ENCODE data around the gene CHMP4B. TPM values are rescaled to one million over a fixed set of nuclear protein-coding genes. Genes with fewer than 3 reads are reported as not detected.
A peak's percentile ranks its signal among the peaks of the same experiment; 100 is the strongest.

The CHMP4B gene
- polyA plus RNA-seq, 2 of the 4 experiments (the other 2 are of a cell fraction), result 81.3 to 104 TPM

- H3K4me1 ChIP-seq, result peaks cover 6% of the 10 kb centered on the region; the same call in 1 of the 3 replicates
- H3K27ac ChIP-seq, result no peak overlapping the region
- 71% methylated on average over 11 of the region's 11 CpGs for WGBS (ENCODE audit: missing lambda C conversion rate)
- FAIRE-seq (no peak), ATAC-seq (no peak), DNase-seq (ENCODE audit: low read depth in 1 of 2, low spot score in 1 of 2) (no peak)
- ChIA-PET POLR2A (no interaction called here), CTCF (interaction anchor here (0.6 to 1.1 kb wide), 4 partner anchors 9 to 263 kb away, joined by 3 read pairs; no protein-coding TSS in a partner anchor)
- no peaks in the 10 kb centered on the region for H3K9me3 ChIP-seq
- TF ChIP-seq BCL3 (IDR thresholded peaks at IDR 0.05) (no peak), EHMT2 (IDR thresholded peaks at IDR 0.05; ENCODE audit: low read depth) (no peak), REST (IDR thresholded peaks at IDR 0.05) (peak; percentile 69)
- no peak overlapping the region for H3K4me3 ChIP-seq
- no peak overlapping the region for H3K4me2 ChIP-seq
Measured at GRCh38 chr20:33866398-33867100, 55.4 kb downstream of the CHMP4B start.

GRCh38 chr20:33868042-33868441 lies 56.9 kb downstream of the CHMP4B start:
- no peak overlapping the region for H3K4me3 ChIP-seq
- WGBS (ENCODE audit: missing lambda C conversion rate), result 60% methylated on average over 7 of the region's 7 CpGs
- FAIRE-seq, result no peak
- H3K9me3 ChIP-seq, result no peaks in the 10 kb centered on the region
- no peak for ATAC-seq
- ChIA-PET POLR2A (no interaction called here), CTCF (interaction anchor here (1.0 kb wide), 1 partner anchor 46 kb away, joined by 3 read pairs; no protein-coding TSS in a partner anchor)
- no peak overlapping the region for H3K27ac ChIP-seq
- H3K4me2 ChIP-seq, result no peak overlapping the region
- H3K4me1 ChIP-seq, result no peaks in the 10 kb centered on the region
- TF ChIP-seq NR3C1 (IDR thresholded peaks at IDR 0.05) (no peak), KDM5A (IDR thresholded peaks at IDR 0.05) (no peak), HDAC2 (IDR thresholded peaks at IDR 0.05) (no peak), KDM1A (IDR thresholded peaks at IDR 0.05; ENCODE audit: low read depth) (no peak), POLR2A (IDR thresholded peaks at IDR 0.05; ENCODE audit: low read length) (no peak), EP300 (IDR thresholded peaks at IDR 0.05) (no peak), FOXS1 (CRISPR knock-in tag; IDR thresholded peaks at IDR 0.05) (no peak)
- TF ChIP-seq, protein P1, sequence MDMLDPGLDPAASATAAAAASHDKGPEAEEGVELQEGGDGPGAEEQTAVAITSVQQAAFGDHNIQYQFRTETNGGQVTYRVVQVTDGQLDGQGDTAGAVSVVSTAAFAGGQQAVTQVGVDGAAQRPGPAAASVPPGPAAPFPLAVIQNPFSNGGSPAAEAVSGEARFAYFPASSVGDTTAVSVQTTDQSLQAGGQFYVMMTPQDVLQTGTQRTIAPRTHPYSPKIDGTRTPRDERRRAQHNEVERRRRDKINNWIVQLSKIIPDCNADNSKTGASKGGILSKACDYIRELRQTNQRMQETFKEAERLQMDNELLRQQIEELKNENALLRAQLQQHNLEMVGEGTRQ (IDR thresholded peaks at IDR 0.05), result no peak
- DNase-seq (ENCODE audit: low read depth in 1 of 2, low spot score in 1 of 2), result no peak

DNA sequence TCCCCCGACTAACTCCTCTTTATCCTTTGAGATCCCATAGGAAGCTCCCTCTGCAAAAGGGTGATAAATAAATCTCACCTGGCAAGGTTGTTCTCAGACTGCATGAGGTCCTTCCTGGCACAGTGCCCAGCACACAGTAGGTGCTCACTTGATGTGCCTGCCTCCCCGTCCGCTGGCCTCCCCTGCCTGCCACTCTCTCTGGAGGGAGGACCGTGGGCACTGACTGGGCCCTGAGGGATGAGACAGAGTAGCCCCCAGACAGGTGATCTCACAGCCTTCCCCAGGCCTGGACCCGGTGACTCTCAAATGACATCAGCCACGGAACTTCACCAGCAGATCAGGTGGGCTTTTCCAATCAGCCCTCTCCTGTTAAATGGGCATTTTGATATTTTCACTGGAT lies 57.4 kb downstream of the CHMP4B start:
- CTCF ChIA-PET, result no interaction called here
- no peaks in the 10 kb centered on the region for H3K4me1 ChIP-seq
- no peak overlapping the region for H3K4me2 ChIP-seq
- ATAC-seq (no peak), DNase-seq (ENCODE audit: low read depth in 1 of 2, low spot score in 1 of 2) (no peak), FAIRE-seq (no peak)
- H3K9me3 ChIP-seq, result no peaks in the 10 kb centered on the region
- H3K4me3 ChIP-seq, result no peak overlapping the region
- POLR2A ChIA-PET, result no interaction called here
- no peak overlapping the region for H3K27ac ChIP-seq
- whole genome bisulfite sequencing (ENCODE audit: missing lambda C conversion rate), result 57% methylated on average over 6 of the region's 6 CpGs
- no peak for TF ChIP-seq BHLHE40 (IDR thresholded peaks at IDR 0.05; ENCODE audit: low read depth, low read length)
- no peak for TF ChIP-seq JUNB (IDR thresholded peaks at IDR 0.05)
- no peak for TF ChIP-seq NR3C1 (IDR thresholded peaks at IDR 0.05)
- TF ChIP-seq HDAC2 (IDR thresholded peaks at IDR 0.05), result no peak
- no peak for TF ChIP-seq POLR2A (IDR thresholded peaks at IDR 0.05; ENCODE audit: low read length)
- no peak for TF ChIP-seq EP300 (IDR thresholded peaks at IDR 0.05)
- TF ChIP-seq MAFK (IDR thresholded peaks at IDR 0.05; ENCODE audit: partially characterized antibody), result no peak

DNA sequence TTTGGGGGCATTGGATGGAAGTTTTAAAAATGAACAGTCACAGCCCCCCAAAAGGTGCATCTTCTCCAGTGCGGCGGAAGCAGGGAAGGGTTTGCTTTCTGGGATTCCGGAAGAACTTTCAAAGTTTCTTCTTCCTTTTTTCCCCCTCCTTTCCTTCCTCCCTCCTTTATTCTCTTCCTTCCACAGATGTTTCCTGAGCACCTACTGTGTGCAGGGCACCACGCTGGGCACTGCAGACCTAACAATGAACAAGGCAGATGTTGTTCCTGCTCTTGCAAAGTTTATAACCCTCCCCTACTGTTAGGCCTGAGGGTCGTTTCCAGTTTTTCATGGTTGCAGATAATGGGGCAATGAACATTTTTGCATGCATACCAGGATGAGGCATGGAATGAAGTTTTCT lies 58.1 kb downstream of the CHMP4B start:
- ATAC-seq (no peak), DNase-seq (ENCODE audit: low read depth in 1 of 2, low spot score in 1 of 2) (no peak), FAIRE-seq (no peak)
- Histone ChIP-seq H3K9me3 (no peaks in the 10 kb centered on the region), H3K4me1 (no peaks in the 10 kb centered on the region), H3K27ac (no peak overlapping the region), H3K4me2 (no peak overlapping the region), H3K4me3 (no peak overlapping the region)
- ChIA-PET CTCF (interaction anchor here (0.5 kb wide), 1 partner anchor 177 kb away, joined by 5 read pairs; no protein-coding TSS in a partner anchor), POLR2A (no interaction called here)
- 69% methylated on average over 5 of the region's 5 CpGs for WGBS (ENCODE audit: missing lambda C conversion rate)
- TF ChIP-seq, protein P1 (IDR thresholded peaks at IDR 0.05), result no peak
- TF ChIP-seq HOXB5 (CRISPR knock-in tag; IDR thresholded peaks at IDR 0.05), result no peak
- no peak for TF ChIP-seq HDAC2 (IDR thresholded peaks at IDR 0.05)
- TF ChIP-seq ZFP36 (IDR thresholded peaks at IDR 0.05; ENCODE audit: borderline replicate concordance, partially characterized antibody), result no peak
- TF ChIP-seq, protein P2, sequence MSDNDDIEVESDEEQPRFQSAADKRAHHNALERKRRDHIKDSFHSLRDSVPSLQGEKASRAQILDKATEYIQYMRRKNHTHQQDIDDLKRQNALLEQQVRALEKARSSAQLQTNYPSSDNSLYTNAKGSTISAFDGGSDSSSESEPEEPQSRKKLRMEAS (IDR thresholded peaks at IDR 0.05), result no peak
- TF ChIP-seq RCOR1 (IDR thresholded peaks at IDR 0.05; ENCODE audit: low read depth, low read length), result no peak
- no peak for TF ChIP-seq CHD2 (IDR thresholded peaks at IDR 0.05; ENCODE audit: low read length, partially characterized antibody)
- TF ChIP-seq MAFK (IDR thresholded peaks at IDR 0.05; ENCODE audit: partially characterized antibody), result no peak
- no peak for TF ChIP-seq MAZ (IDR thresholded peaks at IDR 0.05; ENCODE audit: borderline replicate concordance, low read depth, low read length)
- no peak for TF ChIP-seq BCL3 (IDR thresholded peaks at IDR 0.05)
- TF ChIP-seq RAD21 (conservative IDR thresholded peaks at IDR 0.05 in 1 of 2, IDR thresholded peaks at IDR 0.05 in 1 of 2), result no peak
- no peak for TF ChIP-seq TP53 (CRISPR knock-in tag; IDR thresholded peaks at IDR 0.05)
